Stomach (tissue), 9 donors: Measurements from ENCODE around the gene GPR15LG. TPM values are rescaled to one million over a fixed set of nuclear protein-coding genes. Genes with fewer than 3 reads are reported as not detected.

ENCODE experiments used
- DNase-seq, 2 donors: peaks; one replicate each; pipeline versions ENCODE4 v3.0.0 to v3.0.0-alpha.2; 2013 to 2019
- H3K27ac ChIP-seq, 5 donors: fragments of 200-600 bp in 4 of 5; sonication (generic) in 4 of 5; one replicate each; pipeline ENCODE4 v1.5.1; 2013 to 2019; ENCODE audit warnings: mild to moderate bottlenecking in 1 of 5, moderate library complexity in 1 of 5
- H3K27me3 ChIP-seq, 3 donors: fragments of 200-600 bp; sonication (generic); one replicate each; pipeline ENCODE4 v1.5.1; 2017 to 2019; ENCODE audit warnings: mixed run types in 1 of 3
- H3K36me3 ChIP-seq, 4 donors: fragments of 200-600 bp; sonication (generic); 1 replicate in 3 of 4; 2 replicates in 1 of 4; pipeline ENCODE4 v1.5.1; 2016 to 2019
- H3K4me1 ChIP-seq, 4 donors: fragments of 200-600 bp; sonication (generic); one replicate each; pipeline ENCODE4 v1.5.1; 2016 to 2019
- H3K4me3 ChIP-seq, 4 donors: fragments of 200-600 bp; sonication (generic) in 3 of 4; one replicate each; pipeline ENCODE4 v1.5.1; 2016 to 2019; ENCODE audit warnings: mild to moderate bottlenecking in 1 of 4
- H3K9me3 ChIP-seq, 4 donors: fragments of 200-600 bp; sonication (generic); one replicate each; pipeline ENCODE4 v1.5.1; 2016 to 2019
- EP300 ChIP-seq: sonication (generic); formaldehyde crosslinking; IDR thresholded peaks from one replicate; pipeline ENCODE4 v1.6.1; 2017; ENCODE audit warnings: antibody characterized with exemption
- POLR2A ChIP-seq, 4 donors: fragments of 450-650 bp; IDR thresholded peaks; one replicate each; pipeline ENCODE4 v1.6.1; 2016; ENCODE audit warnings: antibody characterized with exemption in 4 of 4, control low read depth in 2 of 4, mild to moderate bottlenecking in 1 of 4, moderate library complexity in 1 of 4
- POLR2AphosphoS5 ChIP-seq, 3 donors: sonication (generic); formaldehyde crosslinking; IDR thresholded peaks; one replicate each; pipeline ENCODE4 v1.6.1; 2016; ENCODE audit warnings: antibody characterized with exemption in 3 of 3
- WGBS, 5 donors: extraction: QIAGEN DNeasy Blood & Tissue Kit in 3 of 5; methylation state at CpG; one replicate each; pipeline versions ENCODE4 v1.1.5 to v1.1.7; 2013 to 2018; 5-methylcytosine and 5-hydroxymethylcytosine counted together
- intact Hi-C: fragments of 100-400 bp; cut with DNase I; formaldehyde crosslinking; loops from one replicate; pipeline ENCODE4 v1.15.1; 2023; ENCODE audit warnings: low total_unique reads
- polyA plus RNA-seq, 3 donors: library from polyadenylated mRNA; stranded (reverse); fragments of 200-250 nt; gene quantifications; one replicate each; pipeline ENCODE4 v1.2.3, GENCODE V29; 2013
- total RNA-seq, 5 donors: library from RNA; depleted of rRNA; stranded (reverse); fragments of >200 nt; gene quantifications; one replicate each; pipeline versions ENCODE4 v1.1.0 to v1.2.3, GENCODE V29; 2014 to 2016
- TF ChIP-seq, protein P1 (sequence below), 7 experiments: fragments of 450-650 bp in 4 of 7; fragments of 200-600 bp in 3 of 7; sonication (generic) in 3 of 7; IDR thresholded peaks; one replicate each; pipeline ENCODE4 v1.5.1; 2016 to 2019; ENCODE audit warnings: antibody characterized with exemption in 7 of 7, control low read depth in 2 of 7, mild to moderate bottlenecking in 1 of 7
- donor health status: healthy with polysubstance abuse.
- donor health status: Bipolar disorder and iron deficiency.
- donor health status: healthy.

The GPR15LG gene
- total and polyA plus RNA-seq, 8 donors: 0.92 to 82.4 (median 7.5) TPM; not detected in 5

- H3K4me3 ChIP-seq: no peak overlapping the region
- H3K27ac ChIP-seq: no peak overlapping the region
- no peaks in the 10 kb centered on the region for H3K36me3 ChIP-seq
- no peak for DNase-seq
- no peaks in the 10 kb centered on the region for H3K9me3 ChIP-seq
- TF ChIP-seq POLR2AphosphoS5 (IDR thresholded peaks at IDR 0.05): no peak
- no peak for TF ChIP-seq POLR2A (IDR thresholded peaks at IDR 0.05)
- TF ChIP-seq, protein P1, sequence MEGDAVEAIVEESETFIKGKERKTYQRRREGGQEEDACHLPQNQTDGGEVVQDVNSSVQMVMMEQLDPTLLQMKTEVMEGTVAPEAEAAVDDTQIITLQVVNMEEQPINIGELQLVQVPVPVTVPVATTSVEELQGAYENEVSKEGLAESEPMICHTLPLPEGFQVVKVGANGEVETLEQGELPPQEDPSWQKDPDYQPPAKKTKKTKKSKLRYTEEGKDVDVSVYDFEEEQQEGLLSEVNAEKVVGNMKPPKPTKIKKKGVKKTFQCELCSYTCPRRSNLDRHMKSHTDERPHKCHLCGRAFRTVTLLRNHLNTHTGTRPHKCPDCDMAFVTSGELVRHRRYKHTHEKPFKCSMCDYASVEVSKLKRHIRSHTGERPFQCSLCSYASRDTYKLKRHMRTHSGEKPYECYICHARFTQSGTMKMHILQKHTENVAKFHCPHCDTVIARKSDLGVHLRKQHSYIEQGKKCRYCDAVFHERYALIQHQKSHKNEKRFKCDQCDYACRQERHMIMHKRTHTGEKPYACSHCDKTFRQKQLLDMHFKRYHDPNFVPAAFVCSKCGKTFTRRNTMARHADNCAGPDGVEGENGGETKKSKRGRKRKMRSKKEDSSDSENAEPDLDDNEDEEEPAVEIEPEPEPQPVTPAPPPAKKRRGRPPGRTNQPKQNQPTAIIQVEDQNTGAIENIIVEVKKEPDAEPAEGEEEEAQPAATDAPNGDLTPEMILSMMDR (IDR thresholded peaks at IDR 0.05): no peak
- intact Hi-C loops: no loop called here
- WGBS, 5 donors: 67 to 93% (median 86%) methylated on average over 3 to 4 of the region's 4 CpGs
- peaks cover 0 to 50% (median 0%) of the 10 kb centered on the region in 3 donors for H3K27me3 ChIP-seq
- H3K4me1 ChIP-seq: no peaks in the 10 kb centered on the region
These were observed 30.5 kb downstream of the GPR15LG start for GRCh38 chr10:84204122-84204521.

DNA sequence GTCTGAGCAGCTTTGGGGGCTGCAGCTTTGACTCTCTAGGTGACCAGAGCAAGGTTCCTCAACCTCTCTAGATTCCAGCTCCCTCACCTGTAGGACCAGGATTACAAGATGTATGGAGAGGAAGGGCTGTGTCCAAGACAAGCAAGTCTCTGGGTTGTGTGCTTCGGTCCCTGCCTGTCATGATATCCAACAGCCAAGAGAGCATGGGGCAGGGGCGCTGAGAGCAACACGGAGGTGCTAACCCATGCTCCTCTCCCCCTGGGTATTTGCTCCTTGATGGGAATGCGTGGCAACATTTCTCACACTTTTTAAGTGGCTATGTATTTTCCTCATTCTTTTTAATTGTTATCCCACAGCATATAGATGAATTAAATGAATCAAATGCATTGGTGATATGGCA lies 31.0 kb downstream of the GPR15LG start:
- no peak overlapping the region for H3K4me3 ChIP-seq
- WGBS, 5 donors: 88 to 95% (median 91%) methylated on average over 4 of the region's 4 CpGs
- no peak for DNase-seq
- no peaks in the 10 kb centered on the region for H3K36me3 ChIP-seq
- no peak overlapping the region for H3K27ac ChIP-seq
- H3K9me3 ChIP-seq: no peaks in the 10 kb centered on the region
- H3K4me1 ChIP-seq: no peaks in the 10 kb centered on the region
- H3K27me3 ChIP-seq: peaks cover 0 to 50% (median 0%) of the 10 kb centered on the region in 3 donors
- TF ChIP-seq POLR2A (IDR thresholded peaks at IDR 0.05) (no peak), EP300 (no peak), POLR2AphosphoS5 (IDR thresholded peaks at IDR 0.05) (no peak)
- intact Hi-C loops: no loop called here

- H3K4me1 ChIP-seq: no peaks in the 10 kb centered on the region
- H3K4me3 ChIP-seq: no peak overlapping the region
- no peak for TF ChIP-seq EP300
- TF ChIP-seq POLR2AphosphoS5 (IDR thresholded peaks at IDR 0.05): no peak
- TF ChIP-seq, protein P1 (IDR thresholded peaks at IDR 0.05): peak in 4 of 7 experiments; percentile 20 to 56 (median 50)
- H3K36me3 ChIP-seq: no peaks in the 10 kb centered on the region
- H3K9me3 ChIP-seq: no peaks in the 10 kb centered on the region
- intact Hi-C loops: no loop called here
- DNase-seq: peak; percentile 36 to 63
- peaks cover 0 to 50% (median 0%) of the 10 kb centered on the region in 3 donors for H3K27me3 ChIP-seq
- H3K27ac ChIP-seq: no peak overlapping the region
- WGBS, 5 donors: 33 to 39% (median 36%) methylated on average over 8 of the region's 8 CpGs
These were observed 31.6 kb downstream of the GPR15LG start for GRCh38 chr10:84205049-84205852.

GRCh38 chr10:84205853-84206525 lies 32.4 kb downstream of the GPR15LG start:
- no peak for DNase-seq
- Histone ChIP-seq H3K4me3 (no peak overlapping the region), H3K9me3 (no peaks in the 10 kb centered on the region), H3K36me3 (no peaks in the 10 kb centered on the region), H3K27ac (no peak overlapping the region), H3K4me1 (no peaks in the 10 kb centered on the region), H3K27me3 (peaks cover 0 to 50% (median 0%) of the 10 kb centered on the region in 3 donors)
- TF ChIP-seq EP300: no peak
- intact Hi-C loops: no loop called here
- WGBS, 5 donors: 64 to 69% (median 68%) methylated on average over 6 of the region's 6 CpGs

DNA sequence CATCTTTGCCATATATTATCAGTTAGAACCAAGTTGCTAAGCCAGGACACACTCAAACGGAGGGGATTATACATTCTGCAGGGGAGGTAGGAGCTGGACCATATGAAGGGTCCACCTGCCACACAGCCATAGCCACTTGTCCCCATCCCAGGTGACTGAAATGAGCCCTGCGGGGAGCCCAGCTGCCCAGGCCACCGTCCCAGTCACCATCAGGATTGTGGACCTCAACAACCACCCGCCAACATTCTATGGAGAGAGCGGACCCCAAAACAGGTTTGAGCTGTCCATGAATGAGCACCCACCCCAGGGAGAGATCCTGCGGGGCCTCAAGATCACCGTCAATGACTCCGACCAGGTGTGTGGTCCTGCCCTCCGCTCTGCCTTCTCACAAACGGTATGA lies 34.4 kb downstream of the GPR15LG start:
- intact Hi-C loops: no loop called here
- WGBS, 5 donors: 82 to 87% (median 87%) methylated on average over 8 to 10 of the region's 10 CpGs

More for the DNA sequence above, 34.4 kb downstream of the GPR15LG start:
- DNase-seq: no peak
- Histone ChIP-seq H3K27ac (no peak overlapping the region), H3K27me3 (peaks cover 0 to 44% (median 0%) of the 10 kb centered on the region in 3 donors), H3K4me3 (no peak overlapping the region), H3K4me1 (no peaks in the 10 kb centered on the region), H3K36me3 (no peaks in the 10 kb centered on the region), H3K9me3 (no peaks in the 10 kb centered on the region)
- TF ChIP-seq EP300 (no peak), POLR2A (IDR thresholded peaks at IDR 0.05) (no peak), POLR2AphosphoS5 (IDR thresholded peaks at IDR 0.05) (no peak)
- TF ChIP-seq, protein P1 (IDR thresholded peaks at IDR 0.05): no peak
